ENCODE measurements around the gene GUCD1. TPM values are rescaled to one million over a fixed set of nuclear protein-coding genes. Genes with fewer than 3 reads are reported as not detected.

The GUCD1 gene
- total and polyA plus RNA-seq, 2 of the 13 experiments (the other 11 are each of a cell fraction or from before 2014, with no cell fraction given), result 128 to 245 TPM

DNA sequence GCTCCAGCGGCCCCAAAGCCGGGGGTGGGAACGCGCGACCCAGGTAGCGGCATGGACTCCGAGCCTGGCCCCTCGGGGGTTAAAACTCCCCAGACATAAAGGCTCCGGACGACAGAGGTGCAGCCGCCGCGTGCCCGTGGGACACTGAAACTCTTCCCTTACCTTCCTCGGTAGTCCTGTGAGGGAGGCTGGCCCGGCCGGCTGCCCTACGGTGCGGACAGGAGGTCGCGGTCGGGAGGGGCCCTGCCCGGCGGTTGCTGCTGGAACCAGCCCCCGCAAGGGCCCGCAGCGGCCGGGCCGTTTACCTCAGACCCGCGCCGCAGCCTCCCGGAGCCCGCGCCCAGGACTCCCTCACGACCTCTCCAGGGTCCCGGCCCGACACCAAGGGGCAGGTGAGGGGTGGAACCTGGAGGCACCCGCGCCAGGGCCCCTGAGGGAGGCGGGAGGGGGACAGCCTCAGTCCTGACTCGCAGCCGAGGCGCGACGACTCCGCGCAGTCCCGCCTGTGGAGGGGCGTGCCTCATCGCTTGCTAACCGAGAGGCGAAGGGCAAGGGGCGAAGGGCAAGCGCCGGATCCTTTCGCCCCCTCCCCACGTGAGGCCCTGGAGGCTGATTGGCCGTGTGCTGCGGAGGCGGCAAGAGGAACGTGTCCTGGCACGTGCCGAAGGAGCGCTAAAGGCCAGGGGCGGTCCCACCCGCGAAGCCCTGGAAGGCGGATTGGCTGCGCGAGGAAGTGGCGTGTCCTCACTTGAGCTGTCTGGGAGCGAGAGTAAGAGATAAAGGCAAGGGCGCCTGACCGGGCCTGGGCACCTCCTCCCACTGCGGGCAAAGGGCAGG, 60.2 kb downstream of the GUCD1 start, which contains the start of gene UPB1 (continued):
- TF ChIP-seq, protein P1, sequence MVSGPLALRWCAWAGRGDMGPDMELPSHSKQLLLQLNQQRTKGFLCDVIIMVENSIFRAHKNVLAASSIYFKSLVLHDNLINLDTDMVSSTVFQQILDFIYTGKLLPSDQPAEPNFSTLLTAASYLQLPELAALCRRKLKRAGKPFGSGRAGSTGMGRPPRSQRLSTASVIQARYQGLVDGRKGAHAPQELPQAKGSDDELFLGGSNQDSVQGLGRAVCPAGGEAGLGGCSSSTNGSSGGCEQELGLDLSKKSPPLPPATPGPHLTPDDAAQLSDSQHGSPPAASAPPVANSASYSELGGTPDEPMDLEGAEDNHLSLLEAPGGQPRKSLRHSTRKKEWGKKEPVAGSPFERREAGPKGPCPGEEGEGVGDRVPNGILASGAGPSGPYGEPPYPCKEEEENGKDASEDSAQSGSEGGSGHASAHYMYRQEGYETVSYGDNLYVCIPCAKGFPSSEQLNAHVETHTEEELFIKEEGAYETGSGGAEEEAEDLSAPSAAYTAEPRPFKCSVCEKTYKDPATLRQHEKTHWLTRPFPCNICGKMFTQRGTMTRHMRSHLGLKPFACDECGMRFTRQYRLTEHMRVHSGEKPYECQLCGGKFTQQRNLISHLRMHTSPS (CRISPR knock-in tag; IDR thresholded peaks at IDR 0.05; ENCODE audit: low read depth), result no peak
- peak; percentile 52; the same call in 1 of the 2 replicates for TF ChIP-seq HNF4G (IDR thresholded peaks at IDR 0.05; ENCODE audit: borderline replicate concordance, low read depth, low read length)
- TF ChIP-seq HNF4G (CRISPR knock-in tag; IDR thresholded peaks at IDR 0.05; ENCODE audit: borderline replicate concordance, low read depth), result no peak
- TF ChIP-seq SKI (IDR thresholded peaks at IDR 0.05; ENCODE audit: partially characterized antibody), result no peak
- no peak; the same call in 1 of the 2 replicates for TF ChIP-seq KDM5B (CRISPR knock-in tag; IDR thresholded peaks at IDR 0.05; ENCODE audit: borderline replicate concordance)
- TF ChIP-seq, protein P2, sequence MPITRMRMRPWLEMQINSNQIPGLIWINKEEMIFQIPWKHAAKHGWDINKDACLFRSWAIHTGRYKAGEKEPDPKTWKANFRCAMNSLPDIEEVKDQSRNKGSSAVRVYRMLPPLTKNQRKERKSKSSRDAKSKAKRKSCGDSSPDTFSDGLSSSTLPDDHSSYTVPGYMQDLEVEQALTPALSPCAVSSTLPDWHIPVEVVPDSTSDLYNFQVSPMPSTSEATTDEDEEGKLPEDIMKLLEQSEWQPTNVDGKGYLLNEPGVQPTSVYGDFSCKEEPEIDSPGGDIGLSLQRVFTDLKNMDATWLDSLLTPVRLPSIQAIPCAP (CRISPR knock-in tag; IDR thresholded peaks at IDR 0.05; ENCODE audit: low read depth), result no peak
- no peak for TF ChIP-seq EHMT2 (IDR thresholded peaks at IDR 0.05; ENCODE audit: borderline replicate concordance, low read depth, low read length)
- TF ChIP-seq, protein P3, sequence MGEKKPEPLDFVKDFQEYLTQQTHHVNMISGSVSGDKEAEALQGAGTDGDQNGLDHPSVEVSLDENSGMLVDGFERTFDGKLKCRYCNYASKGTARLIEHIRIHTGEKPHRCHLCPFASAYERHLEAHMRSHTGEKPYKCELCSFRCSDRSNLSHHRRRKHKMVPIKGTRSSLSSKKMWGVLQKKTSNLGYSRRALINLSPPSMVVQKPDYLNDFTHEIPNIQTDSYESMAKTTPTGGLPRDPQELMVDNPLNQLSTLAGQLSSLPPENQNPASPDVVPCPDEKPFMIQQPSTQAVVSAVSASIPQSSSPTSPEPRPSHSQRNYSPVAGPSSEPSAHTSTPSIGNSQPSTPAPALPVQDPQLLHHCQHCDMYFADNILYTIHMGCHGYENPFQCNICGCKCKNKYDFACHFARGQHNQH (CRISPR knock-in tag; IDR thresholded peaks at IDR 0.05), result no peak
- no peak for TF ChIP-seq RAD21 (CRISPR knock-in tag; IDR thresholded peaks at IDR 0.05)
- TF ChIP-seq JUN (CRISPR knock-in tag; IDR thresholded peaks at IDR 0.05), result no peak
- no peak for TF ChIP-seq HMG20B (CRISPR knock-in tag; conservative IDR thresholded peaks at IDR 0.05)
- no peak for TF ChIP-seq ZNF883 (CRISPR knock-in tag; IDR thresholded peaks at IDR 0.05; ENCODE audit: not compliant biosample characterization)
- TF ChIP-seq ZEB1 (IDR thresholded peaks at IDR 0.05; ENCODE audit: insufficient replicate concordance, low read depth), result no peak
- peak; percentile 35; the same call in 1 of the 2 replicates for TF ChIP-seq SP4 (CRISPR knock-in tag; IDR thresholded peaks at IDR 0.05)
- no peak for TF ChIP-seq NAIF1 (CRISPR knock-in tag; IDR thresholded peaks at IDR 0.05; ENCODE audit: borderline replicate concordance)
- no peak for TF ChIP-seq ISX (CRISPR knock-in tag; conservative IDR thresholded peaks at IDR 0.05)
- TF ChIP-seq MTA1 (CRISPR knock-in tag; IDR thresholded peaks at IDR 0.05; ENCODE audit: borderline replicate concordance), result no peak; the same call in 1 of the 2 replicates
- TF ChIP-seq ATAD3A (CRISPR knock-in tag; IDR thresholded peaks at IDR 0.05), result no peak
- TF ChIP-seq MEF2D (CRISPR knock-in tag; IDR thresholded peaks at IDR 0.05), result no peak
- no peak for TF ChIP-seq IRX3 (CRISPR knock-in tag; IDR thresholded peaks at IDR 0.05; ENCODE audit: borderline replicate concordance, low read depth)
- TF ChIP-seq, protein P4, sequence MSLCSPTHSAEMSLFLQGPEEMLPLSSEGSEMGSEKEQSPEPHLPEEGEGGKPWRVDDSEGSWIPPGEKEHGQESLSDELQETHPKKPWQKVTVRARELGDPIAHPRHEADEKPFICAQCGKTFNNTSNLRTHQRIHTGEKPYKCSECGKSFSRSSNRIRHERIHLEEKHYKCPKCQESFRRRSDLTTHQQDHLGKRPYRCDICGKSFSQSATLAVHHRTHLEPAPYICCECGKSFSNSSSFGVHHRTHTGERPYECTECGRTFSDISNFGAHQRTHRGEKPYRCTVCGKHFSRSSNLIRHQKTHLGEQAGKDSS (CRISPR knock-in tag; IDR thresholded peaks at IDR 0.05; ENCODE audit: borderline replicate concordance, low read depth), result no peak
- TF ChIP-seq ZBTB7B (CRISPR knock-in tag; IDR thresholded peaks at IDR 0.05), result no peak
- no peak for TF ChIP-seq SMC3 (IDR thresholded peaks at IDR 0.05; ENCODE audit: low read length)
- no peak for TF ChIP-seq ZNF746 (CRISPR knock-in tag; IDR thresholded peaks at IDR 0.05)
